Bone marrow (tissue), 2 donors: ENCODE measurements around the gene SFSWAP.

ENCODE experiments used
- DNase-seq, 2 donors: peaks; one replicate each; lab custom pipeline; 2025; lab: John Stamatoyannopoulos, UW

The SFSWAP gene

DNA sequence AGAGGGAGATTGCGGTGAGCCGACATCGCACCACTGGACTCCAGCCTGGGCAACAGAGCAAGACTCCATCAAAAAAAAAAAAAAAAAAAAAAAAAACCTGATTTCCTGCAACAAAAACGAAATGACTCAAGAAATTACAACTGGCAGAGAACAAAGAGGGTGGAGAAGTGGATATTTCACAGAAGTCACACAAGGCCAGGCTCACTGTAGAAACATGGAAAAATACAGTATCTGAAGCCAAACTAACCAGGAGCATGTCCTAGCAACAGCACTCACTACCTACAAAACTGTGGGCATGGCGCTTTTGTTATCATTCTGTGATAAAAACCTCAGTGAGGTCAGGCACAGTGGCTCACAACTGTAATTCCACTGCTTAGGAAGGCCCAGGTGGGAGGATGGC lies 105.6 kb downstream of the SFSWAP start:
- DNase-seq, result no peak

DNA sequence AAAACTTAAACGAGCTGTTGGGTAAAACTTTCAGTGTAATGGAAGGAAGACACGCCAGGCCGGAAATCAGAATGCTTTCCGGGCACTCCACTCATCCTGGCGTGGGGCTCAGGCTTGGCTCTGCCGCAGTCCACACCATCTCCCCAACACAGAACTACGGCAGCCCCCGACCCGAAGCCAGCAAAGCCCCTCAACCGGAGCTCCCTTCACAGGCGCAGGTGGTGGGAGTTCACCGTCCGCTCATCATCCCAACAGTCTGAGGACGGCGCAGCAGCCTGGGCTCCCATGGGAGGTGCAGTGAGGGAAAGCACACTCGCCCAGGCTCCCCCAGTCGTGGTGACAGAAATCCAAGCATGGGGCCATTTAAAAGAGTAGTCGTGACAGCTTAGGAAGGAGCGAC lies 106.4 kb downstream of the SFSWAP start:
- DNase-seq, result no peak

DNA sequence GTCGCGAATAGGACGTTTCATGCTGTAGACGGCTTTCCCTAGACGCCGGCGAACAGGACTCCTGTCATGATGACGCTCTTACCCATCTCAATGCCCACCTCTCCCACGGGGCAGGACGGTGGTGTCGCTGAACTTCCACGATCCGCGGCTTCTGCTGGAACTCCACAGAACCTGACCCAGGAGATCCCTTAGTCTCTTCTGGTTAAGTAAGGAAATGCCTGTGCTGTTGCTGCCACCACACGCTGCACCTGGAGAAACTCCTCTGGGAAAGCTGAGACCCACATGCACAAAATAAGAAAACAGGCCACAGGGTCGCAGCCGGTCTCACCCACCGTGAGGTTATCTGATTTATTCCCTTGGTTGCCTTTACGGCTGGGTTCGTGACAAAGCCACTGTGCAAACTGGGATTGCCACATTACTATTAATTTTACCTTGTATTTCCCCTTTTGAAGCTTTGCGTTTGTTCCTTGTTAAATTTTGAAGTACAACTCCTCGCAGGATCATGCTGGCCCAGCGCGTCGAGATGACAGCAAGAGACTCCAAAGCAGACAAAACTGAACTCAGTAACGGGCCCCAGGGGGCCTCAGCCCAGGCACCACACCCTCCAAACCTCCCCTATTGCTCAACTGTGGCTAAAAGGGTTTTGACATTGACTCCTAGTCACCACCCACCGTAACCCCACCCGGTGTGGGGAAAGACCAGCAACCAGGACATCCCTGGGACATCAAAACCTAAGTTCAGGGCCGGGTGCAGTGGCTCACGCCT lies 108.1 kb downstream of the SFSWAP start:
- DNase-seq, result peak in 1 of 2 donors; percentile 42

DNA sequence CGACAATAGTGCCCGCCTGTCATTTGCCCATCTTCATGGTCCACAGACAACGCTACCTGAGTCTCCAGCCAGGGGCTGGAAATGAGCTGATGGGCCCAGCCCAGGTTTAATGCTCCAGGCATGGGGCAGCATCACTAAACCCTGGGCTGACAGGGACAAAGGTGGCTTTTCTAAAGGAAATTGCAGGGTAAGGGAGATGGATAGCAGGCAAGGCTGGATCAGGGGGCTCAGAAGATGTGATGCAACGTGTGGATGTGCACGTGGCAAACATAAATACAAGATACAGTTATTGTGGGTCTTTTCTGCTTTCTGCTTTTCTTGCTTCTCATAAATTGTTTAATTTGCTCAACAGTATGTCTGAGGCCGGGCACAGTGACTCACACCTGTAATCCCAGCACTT lies 113.6 kb downstream of the SFSWAP start:
- no peak for DNase-seq

DNA sequence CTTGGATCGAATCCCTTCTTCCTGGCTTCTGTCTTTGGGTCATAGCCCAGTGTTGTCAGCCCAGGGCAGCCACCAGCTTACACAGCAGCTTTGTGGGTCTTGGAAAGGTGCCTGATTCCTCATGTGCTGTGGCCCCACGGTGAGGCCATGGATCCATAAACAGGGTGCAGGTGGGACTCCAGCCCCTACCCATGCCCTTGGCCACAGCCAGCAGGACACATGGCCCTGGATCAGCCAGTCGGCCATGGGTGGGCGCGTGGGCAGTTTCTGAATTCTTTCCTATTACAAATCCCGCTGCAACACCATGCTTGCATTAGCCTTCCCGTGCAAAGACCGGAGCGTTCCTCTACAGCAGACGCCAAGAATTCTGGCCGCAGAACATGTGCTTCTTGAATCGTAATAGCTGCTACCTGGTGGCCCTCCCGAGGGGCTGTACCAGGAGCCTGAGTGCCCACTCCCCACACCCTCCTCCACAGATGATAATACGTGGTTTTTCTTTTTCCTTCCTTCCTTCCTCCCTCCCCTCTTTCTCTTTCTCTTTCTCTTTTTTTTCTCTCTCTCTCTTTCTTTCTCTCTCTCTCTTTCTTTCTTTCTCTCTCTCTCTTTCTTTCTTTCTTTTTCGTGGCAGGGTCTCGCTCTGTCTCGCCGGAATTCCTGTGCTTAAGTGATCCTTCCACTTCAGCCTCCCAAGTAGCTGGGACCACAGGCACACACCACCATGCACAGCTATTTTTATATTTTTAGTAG lies 114.4 kb downstream of the SFSWAP start:
- no peak for DNase-seq

DNA sequence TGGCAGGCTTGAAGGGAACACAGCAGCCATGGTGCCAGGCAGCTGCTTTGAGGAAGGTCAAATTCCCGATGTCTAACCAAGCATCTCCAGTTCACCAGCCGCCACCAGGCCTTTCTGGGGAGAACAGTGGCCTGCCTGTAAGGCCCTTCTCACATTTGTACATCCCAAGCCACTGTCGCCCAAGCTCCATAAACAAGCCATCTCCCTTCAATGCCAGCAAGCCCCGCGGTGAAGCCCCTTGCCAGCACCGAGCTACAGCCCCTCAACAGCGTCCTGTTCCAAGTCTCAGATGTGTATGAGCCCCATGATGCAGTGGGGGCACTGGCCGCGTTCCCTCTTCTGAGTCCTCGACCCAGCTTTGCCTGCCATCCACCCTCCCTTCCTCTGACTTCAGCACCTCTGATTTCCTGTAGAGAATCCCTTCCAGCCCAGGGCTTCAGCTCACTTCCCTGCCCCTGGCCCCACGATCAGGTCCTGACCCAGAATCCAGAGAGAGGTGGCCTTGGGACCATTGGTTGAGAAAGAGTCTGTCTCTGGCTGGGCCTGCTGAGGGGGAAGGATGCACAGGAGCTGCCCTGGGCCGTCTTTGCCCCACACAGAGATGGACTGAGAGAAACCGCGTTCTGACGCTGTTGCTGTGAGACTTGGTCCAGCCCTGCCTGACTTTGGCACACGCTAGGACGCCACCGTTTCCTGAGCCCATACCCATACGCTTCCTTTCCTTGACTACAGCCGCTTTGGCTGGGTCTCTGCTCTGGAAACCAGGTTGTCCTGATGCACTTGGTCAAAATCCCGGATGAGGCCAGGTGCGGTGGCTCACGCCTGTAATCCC lies 115.4 kb downstream of the SFSWAP start:
- no peak for DNase-seq

DNA sequence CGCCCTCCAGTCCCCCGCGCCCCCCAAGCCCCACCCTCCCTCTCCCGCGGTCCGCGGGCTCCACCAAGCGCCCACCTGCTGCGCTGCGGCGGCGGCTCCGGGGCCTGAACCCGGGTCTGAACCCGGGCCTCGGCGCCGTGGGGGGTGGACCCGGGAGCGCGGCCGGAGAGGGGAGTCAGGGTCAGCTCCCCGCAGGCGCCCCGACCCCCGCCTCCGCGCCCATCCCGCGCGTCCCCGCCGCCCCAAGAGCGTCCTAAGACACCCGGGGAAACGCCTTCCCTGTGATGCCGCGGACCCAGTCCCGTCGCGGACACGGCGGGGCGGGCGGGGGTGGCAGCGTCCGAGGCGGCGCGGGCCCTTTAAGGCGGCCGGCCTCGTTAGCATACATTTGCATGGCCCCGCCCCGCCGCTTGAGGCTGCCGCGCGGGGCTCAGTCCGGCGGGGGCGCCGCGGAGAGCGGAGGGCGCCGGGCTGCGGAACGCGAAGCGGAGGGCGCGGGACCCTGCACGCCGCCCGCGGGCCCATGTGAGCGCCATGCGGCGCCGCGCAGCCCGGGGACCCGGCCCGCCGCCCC lies 117.2 kb downstream of the SFSWAP start, which contains the start of gene MMP17:
Gene MMP17 (plus strand): TSS at position 433 of the 574 bp plus-strand sequence. CDS start 102 bp downstream, at position 535.
- DNase-seq, result peak in 1 of 2 donors; percentile 21

DNA sequence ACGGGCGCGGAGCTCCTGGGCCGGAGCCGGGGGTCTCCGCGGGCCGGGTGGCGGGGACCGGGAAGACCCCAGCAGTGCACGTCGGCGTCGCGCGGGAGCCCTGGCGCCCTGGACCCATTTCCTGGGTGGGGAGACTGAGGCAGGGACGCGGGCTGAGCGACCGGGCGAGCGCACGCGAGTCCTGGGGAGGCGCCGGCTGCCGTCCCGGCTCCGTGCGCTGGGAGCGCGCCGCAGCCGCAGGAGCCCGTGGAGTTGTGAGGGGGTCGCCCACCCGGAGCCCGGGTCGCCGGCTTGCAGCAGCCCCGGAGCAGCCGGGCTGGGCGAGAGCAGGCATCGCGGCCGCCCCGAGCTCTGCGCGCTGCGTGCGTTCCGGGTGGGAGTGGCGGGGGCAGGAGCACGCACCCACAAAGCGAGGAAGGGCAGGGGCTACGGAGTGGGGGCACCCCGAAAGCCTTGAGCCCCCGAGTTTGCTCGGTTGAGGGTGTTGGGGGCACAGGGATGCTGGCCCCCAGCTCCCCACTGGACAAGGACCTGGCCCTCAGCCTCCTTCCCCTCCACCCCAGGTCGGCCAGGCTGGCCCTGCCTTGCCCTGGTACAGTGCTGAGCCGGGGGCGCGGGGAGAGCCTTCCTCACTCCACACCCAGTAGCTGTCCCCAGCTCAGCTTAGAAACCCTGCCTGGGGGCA lies 117.9 kb downstream of the SFSWAP start:
- DNase-seq, result peak in 1 of 2 donors; percentile 48

DNA sequence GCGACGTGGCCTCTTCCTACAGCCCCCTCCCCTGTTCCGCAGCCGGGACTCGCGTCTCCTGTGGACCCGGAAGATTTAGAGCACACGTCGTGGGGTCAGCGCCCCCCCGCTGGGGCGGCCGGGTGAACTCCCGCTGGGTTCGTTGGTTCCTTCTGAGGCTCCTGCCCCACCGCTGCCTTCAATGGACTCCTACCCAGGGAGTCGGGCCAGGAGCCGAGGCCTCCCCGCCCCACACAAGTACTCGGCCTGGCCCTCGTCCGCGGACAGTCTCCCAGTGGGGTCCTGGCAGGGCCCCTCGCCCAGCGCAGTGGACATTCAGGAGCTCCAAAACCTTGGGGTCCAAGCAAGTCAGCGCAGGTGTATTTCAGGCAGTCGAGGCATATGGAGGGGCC lies 118.5 kb downstream of the SFSWAP start:
- peak in 1 of 2 donors; percentile 48 for DNase-seq

DNA sequence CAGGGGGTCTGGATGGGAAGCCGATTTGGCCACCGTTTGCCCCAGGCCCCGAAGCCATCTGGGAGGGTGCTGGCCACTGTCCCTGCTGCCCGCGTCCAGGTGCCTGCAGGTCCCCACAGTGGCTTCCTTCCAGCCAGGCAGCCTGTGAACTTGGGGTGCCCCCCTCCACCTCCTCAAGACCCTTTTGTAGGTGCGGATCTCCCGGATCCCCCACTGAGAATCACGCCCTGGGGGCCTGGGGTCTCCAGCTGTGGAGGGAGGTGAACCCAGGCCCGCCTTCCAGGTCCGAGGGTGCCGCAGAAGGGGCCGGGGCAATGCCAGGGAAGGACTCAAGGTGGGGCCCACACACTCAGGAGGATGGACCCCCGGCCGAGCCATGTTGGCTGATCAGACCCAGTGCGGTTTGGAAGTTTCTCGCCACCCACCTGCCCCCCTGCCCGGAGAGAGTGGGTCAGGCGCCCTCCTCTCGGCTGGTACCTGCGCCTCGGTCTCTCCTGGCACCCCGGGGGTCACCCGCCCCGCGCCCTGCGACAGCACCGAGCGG lies 119.0 kb downstream of the SFSWAP start:
- peak in 1 of 2 donors; percentile 40 for DNase-seq

DNA sequence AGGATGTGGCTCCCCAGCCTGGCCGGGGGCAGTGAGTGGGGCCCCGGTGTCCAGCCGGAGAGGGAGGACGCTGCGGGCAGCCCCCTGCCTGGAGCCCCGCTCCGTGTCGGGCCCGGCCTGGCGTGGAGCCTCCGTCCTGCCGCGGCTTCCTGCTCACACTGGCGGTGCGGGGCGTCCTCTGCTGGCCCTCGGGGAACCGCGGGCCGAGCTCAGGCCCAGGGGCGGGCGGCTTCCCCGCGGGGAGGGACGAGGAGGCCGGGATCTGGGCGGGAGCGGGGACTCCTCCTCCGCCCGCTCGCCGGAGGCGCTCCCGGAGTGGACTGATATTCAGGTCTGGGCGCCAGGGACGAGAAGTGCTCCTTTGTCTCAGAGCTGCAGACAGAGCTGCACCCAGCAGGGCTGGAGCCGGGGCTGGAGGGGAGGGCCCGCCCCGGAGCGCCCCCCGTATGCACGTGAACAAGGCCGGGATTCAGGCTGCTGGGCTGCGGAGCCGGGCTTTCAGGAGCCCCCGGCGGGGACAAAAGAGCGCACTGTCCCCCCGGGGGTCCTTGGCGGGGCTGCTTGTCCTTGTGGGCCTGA lies 119.5 kb downstream of the SFSWAP start:
- DNase-seq, result peak in 1 of 2 donors; percentile 57

DNA sequence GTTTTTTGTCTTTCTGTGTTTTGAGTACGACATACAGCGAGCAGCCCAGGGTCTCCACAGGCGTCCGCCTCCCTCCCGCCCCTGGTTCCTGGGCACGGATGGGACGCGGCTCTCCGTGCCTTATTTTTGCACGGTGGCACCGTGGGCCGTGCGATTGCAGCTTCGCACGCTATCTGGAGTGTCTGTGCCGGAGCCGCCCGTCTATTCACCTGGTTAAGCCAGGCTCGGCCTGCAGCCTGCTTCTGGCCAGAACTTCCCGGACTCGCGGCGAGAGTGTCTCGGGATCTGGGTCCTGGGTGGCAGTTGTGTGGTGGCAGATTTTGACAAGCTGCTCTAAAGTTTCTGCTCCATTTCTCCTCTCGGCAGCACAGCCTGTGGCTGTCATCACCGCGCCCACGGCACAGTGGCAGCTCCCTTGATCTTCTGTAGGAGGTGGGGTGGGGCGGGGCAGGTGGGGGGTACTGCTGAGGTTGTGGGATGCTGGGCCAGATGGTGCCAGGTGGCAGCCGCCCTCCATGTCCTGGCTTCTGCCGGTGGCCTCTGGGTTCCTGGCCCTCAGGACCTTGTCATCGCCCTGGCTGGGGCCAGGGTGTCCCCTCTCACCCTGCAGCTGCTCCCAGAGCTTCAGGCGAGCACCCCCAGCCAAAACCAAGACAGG lies 120.2 kb downstream of the SFSWAP start:
- DNase-seq, result no peak

DNA sequence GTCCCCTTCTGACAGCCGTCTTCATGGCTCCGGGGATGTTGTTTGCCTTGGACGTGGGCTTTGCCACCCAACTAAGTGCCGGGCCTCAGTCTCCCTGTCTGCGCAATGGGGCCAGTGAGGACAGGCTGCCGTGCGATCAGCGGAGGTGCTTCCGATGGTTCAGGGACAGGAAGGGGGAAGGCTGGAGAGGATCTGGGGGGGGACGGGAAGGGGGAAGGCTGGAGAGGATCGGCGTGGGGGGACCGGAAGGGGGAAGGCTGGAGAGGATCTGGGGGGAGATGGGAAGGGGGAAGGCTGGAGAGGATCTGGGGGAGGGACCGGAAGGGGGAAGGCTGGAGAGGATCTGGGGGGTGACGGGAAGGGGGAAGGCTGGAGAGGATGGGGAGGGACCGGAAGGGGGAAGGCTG lies 120.7 kb downstream of the SFSWAP start:
- no peak for DNase-seq

DNA sequence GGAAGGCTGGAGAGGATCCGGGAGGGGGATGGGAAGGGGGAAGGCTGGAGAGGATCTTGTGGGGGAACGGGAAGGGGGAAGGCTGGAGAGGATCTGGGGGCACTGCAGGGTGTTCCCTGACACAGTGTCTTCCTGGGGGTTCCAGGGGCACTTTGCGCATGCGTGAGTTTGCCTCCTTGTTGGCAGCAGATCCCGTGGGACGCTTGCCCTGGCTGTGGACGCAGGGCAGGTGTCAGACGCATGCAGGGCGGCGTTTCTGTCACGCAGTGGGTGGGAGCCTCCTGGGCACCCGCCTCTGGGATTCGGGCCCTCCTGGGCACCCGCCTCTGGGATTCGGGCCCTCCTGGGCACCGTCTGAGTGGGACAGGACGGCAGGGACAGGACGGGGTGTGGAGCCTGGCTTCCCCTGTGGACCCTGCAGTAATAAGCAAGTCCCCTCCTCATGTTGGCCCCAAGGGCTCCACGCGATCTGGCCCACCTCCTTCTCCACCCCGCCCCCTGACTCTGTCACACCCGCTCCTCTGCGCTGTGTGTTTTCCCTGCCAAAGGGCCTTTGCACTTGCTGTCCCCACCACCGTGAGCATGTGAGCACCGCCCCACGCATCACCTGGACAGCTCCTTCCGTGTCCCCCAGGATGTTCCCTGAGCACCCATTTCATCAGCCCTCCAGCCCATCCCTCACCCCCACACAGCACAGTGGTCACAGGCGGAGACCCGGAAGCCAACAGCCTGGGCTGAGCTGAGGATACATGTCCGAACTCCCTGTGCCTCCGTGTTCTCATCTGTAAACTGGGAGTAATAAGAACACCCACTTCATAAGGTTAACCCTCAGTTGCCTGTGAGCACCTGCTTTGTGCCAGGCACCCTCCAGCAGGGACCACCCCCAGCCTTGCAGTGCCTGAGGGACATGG lies 121.7 kb downstream of the SFSWAP start:
- DNase-seq, result no peak

DNA sequence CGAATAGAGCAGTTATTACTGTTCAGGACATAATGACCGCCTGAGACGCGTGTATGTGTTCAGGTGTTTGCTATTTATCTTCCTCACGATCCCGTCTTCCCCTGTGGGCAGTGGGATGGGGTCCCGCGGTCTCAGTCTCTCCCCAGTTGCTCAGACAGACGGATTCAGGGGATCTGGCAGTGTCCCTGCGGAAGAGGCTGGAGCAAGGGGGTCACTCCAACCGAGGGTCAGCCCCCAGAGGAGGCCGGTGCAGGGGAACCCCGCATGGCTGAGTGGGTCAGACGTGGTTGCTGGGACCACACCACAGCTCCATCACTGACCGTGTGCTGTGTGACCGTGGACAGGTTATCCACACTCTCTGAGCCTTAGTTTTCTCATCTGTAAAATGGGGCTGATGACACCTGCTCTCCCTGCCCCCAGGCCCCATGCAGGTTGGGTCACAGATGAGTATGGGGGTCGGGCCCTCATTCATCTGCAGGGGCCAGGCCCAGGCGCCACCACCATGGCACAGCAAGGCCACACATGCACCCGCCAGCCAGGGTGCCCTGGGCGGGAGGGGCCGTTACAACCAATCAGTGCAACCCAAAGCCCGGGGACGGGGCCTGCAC lies 122.5 kb downstream of the SFSWAP start:
- no peak for DNase-seq

DNA sequence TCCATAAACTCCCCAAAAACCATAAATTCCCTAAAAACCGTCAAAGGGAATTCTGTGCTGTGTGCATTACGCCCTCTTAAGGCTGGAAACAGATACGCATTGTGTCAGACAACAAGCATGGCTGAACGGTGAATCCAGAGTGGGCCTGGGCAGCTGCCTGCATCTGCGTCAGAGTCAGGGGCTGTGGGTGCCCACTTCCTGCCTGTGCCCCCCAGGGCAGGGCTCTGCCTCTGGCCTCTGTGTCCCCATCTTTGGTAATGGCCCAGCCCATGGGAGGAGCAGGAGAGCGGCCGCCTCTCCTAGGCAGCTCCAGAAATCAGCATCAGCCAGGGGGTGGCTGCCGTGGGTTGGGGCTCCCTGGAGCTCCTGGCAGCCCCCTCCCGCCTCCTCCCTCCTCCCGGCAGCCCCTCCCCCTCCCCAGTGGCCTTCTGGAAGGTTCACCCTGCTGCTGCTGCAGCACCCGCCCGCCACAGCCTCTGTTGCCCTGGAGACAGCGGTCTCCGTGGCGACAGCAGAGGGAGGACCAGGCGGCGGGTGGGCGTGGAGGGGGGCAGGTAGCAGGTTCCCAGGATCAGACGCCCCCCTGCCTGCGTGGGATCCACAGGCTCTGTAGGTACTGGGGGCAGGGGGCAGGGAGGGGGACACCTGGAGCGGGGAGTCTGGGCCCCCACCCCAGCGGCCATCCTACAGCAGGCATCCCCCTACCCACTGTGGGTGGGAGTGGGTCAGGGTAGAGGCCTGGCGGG lies 123.2 kb downstream of the SFSWAP start:
- DNase-seq, result no peak

DNA sequence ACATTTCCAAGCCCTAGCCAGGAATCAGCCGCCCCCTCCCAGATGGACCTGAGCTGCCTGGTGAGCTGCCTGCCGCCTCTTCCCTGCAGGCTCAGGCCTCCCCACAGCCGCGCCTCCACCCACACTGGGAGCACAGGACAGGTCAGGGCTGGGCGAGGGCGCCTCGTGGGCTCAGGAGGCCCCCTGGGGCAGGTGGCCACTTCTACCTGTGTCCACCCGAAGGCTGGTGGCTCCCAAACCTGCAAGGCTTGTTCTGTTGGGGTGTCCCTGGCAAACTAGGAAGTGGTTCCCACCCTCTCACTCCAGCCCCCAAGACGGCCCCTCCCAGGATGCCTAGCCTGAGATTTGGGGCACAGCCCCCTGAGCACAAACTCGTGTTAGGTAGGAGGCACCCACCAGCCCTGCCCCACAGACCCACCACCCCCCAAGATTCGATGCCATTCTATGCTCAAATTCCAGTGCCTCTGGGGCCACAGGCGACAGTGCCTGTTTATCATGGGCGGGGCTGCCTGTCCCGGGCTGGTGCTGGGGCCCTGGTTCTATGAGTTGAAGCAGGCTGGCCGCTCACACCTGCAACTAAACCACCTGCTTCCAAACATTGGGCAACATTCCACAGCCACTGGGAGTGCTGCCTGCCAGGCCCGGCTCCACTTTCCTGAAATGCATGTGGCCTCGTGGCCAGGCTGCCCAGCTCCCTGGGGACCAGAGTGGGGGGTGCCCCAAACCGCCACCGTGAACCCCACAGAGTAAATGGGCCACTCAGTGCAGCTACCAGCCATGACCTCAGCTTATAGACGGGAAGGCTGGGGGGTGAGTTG lies 124.1 kb downstream of the SFSWAP start:
- DNase-seq, result no peak
